ENCODE results near the gene GLIPR1L2.

GLIPR1L2 gene

GRCh38 chr12:75476071-75476470, 85.2 kb downstream of the GLIPR1L2 start:
- Histone ChIP-seq H3K4me3 (ENCODE audit: low read depth, low read length) (no peak overlapping the region), H3K9ac (ENCODE audit: low read depth, low read length) (no peak overlapping the region), H3K27me3 (ENCODE audit: control insufficient read depth, insufficient read depth, low read length) (no peaks in the 10 kb centered on the region), H3K36me3 (ENCODE audit: control insufficient read depth, insufficient read depth, low read length) (no peaks in the 10 kb centered on the region), H3K4me1 (ENCODE audit: control insufficient read depth, insufficient read depth, low read length) (peaks cover 9% of the 10 kb centered on the region), H3K9me3 (ENCODE audit: control insufficient read depth, insufficient read depth, low read length) (no peaks in the 10 kb centered on the region), H3K27ac (ENCODE audit: low read depth, low read length) (no peak overlapping the region)

- no peak overlapping the region for H3K9ac ChIP-seq (ENCODE audit: low read depth, low read length)
- peaks cover 9% of the 10 kb centered on the region; the same call in 1 of the 2 replicates for H3K4me1 ChIP-seq (ENCODE audit: control insufficient read depth, insufficient read depth, low read length)
- H3K4me3 ChIP-seq (ENCODE audit: low read depth, low read length), result no peak overlapping the region
- no peaks in the 10 kb centered on the region for H3K36me3 ChIP-seq (ENCODE audit: control insufficient read depth, insufficient read depth, low read length)
- H3K27ac ChIP-seq (ENCODE audit: low read depth, low read length), result no peak overlapping the region
- H3K27me3 ChIP-seq (ENCODE audit: control insufficient read depth, insufficient read depth, low read length), result no peaks in the 10 kb centered on the region
- no peaks in the 10 kb centered on the region for H3K9me3 ChIP-seq (ENCODE audit: control insufficient read depth, insufficient read depth, low read length)
These were observed 86.2 kb downstream of the GLIPR1L2 start for GRCh38 chr12:75477137-75477536.

- no peak overlapping the region for H3K4me3 ChIP-seq (ENCODE audit: low read depth, low read length)
- peaks cover 9% of the 10 kb centered on the region; the same call in 1 of the 2 replicates for H3K4me1 ChIP-seq (ENCODE audit: control insufficient read depth, insufficient read depth, low read length)
- no peaks in the 10 kb centered on the region for H3K27me3 ChIP-seq (ENCODE audit: control insufficient read depth, insufficient read depth, low read length)
- no peak overlapping the region for H3K9ac ChIP-seq (ENCODE audit: low read depth, low read length)
- no peaks in the 10 kb centered on the region for H3K36me3 ChIP-seq (ENCODE audit: control insufficient read depth, insufficient read depth, low read length)
- no peak overlapping the region for H3K27ac ChIP-seq (ENCODE audit: low read depth, low read length)
- no peaks in the 10 kb centered on the region for H3K9me3 ChIP-seq (ENCODE audit: control insufficient read depth, insufficient read depth, low read length)
These were observed 87.4 kb downstream of the GLIPR1L2 start for GRCh38 chr12:75478116-75478794.

GRCh38 chr12:75479963-75480461, 89.1 kb downstream of the GLIPR1L2 start:
- Histone ChIP-seq H3K27me3 (ENCODE audit: control insufficient read depth, insufficient read depth, low read length) (no peaks in the 10 kb centered on the region), H3K4me1 (ENCODE audit: control insufficient read depth, insufficient read depth, low read length) (peaks cover 13% of the 10 kb centered on the region), H3K27ac (ENCODE audit: low read depth, low read length) (no peak overlapping the region), H3K9ac (ENCODE audit: low read depth, low read length) (no peak overlapping the region), H3K36me3 (ENCODE audit: control insufficient read depth, insufficient read depth, low read length) (no peaks in the 10 kb centered on the region), H3K9me3 (ENCODE audit: control insufficient read depth, insufficient read depth, low read length) (no peaks in the 10 kb centered on the region), H3K4me3 (ENCODE audit: low read depth, low read length) (no peak overlapping the region)

- peaks cover 15% of the 10 kb centered on the region for H3K4me1 ChIP-seq (ENCODE audit: control insufficient read depth, insufficient read depth, low read length)
- H3K36me3 ChIP-seq (ENCODE audit: control insufficient read depth, insufficient read depth, low read length), result no peaks in the 10 kb centered on the region
- peak within 1 kb of the TSS; percentile 32; the same call in 1 of the 2 replicates for H3K4me3 ChIP-seq (ENCODE audit: low read depth, low read length)
- H3K27ac ChIP-seq (ENCODE audit: low read depth, low read length), result no peak within 1 kb of the TSS
- H3K9ac ChIP-seq (ENCODE audit: low read depth, low read length), result no peak within 1 kb of the TSS; the same call in 1 of the 2 replicates
- no peaks in the 10 kb centered on the region for H3K27me3 ChIP-seq (ENCODE audit: control insufficient read depth, insufficient read depth, low read length)
- H3K9me3 ChIP-seq (ENCODE audit: control insufficient read depth, insufficient read depth, low read length), result no peaks in the 10 kb centered on the region
These were observed 89.6 kb downstream of the GLIPR1L2 start, which contains the start of gene GLIPR1 for GRCh38 chr12:75480469-75480949. Gene GLIPR1 (plus strand): TSS chr12:75480755. CDS start chr12:75480881, 126 bp downstream.

- H3K4me1 ChIP-seq (ENCODE audit: control insufficient read depth, insufficient read depth, low read length), result peaks cover 15% of the 10 kb centered on the region
These were observed 90.3 kb downstream of the GLIPR1L2 start for GRCh38 chr12:75481013-75481705.

GRCh38 chr12:75481774-75482173, 90.9 kb downstream of the GLIPR1L2 start:
- no peak overlapping the region for H3K27ac ChIP-seq (ENCODE audit: low read depth, low read length)
- peak overlapping the region; percentile 4; the same call in 1 of the 2 replicates for H3K4me3 ChIP-seq (ENCODE audit: low read depth, low read length)
- no peaks in the 10 kb centered on the region for H3K27me3 ChIP-seq (ENCODE audit: control insufficient read depth, insufficient read depth, low read length)
- peaks cover 15% of the 10 kb centered on the region for H3K4me1 ChIP-seq (ENCODE audit: control insufficient read depth, insufficient read depth, low read length)
- H3K9ac ChIP-seq (ENCODE audit: low read depth, low read length), result no peak overlapping the region
- H3K9me3 ChIP-seq (ENCODE audit: control insufficient read depth, insufficient read depth, low read length), result no peaks in the 10 kb centered on the region
- no peaks in the 10 kb centered on the region for H3K36me3 ChIP-seq (ENCODE audit: control insufficient read depth, insufficient read depth, low read length)

More at GRCh38 chr12:75481013-75481705, 90.3 kb downstream of the GLIPR1L2 start:
- Histone ChIP-seq H3K27ac (ENCODE audit: low read depth, low read length) (no peak overlapping the region), H3K9me3 (ENCODE audit: control insufficient read depth, insufficient read depth, low read length) (no peaks in the 10 kb centered on the region), H3K4me3 (ENCODE audit: low read depth, low read length) (peak overlapping the region; percentile 32; the same call in 1 of the 2 replicates), H3K36me3 (ENCODE audit: control insufficient read depth, insufficient read depth, low read length) (no peaks in the 10 kb centered on the region), H3K9ac (ENCODE audit: low read depth, low read length) (no peak overlapping the region; the same call in 1 of the 2 replicates), H3K27me3 (ENCODE audit: control insufficient read depth, insufficient read depth, low read length) (no peaks in the 10 kb centered on the region)
